ENCODE results near the gene STRADA. TPM values are rescaled to one million over a fixed set of nuclear protein-coding genes. Genes with fewer than 3 reads are reported as not detected.

STRADA gene
- total and polyA plus RNA-seq, 2 of the 8 experiments (the other 6 are each of a cell fraction or from before 2014, with no cell fraction given): 35.6 to 43.3 TPM

- H3K27ac ChIP-seq (ENCODE audit: low read depth, low read length): no peak overlapping the region
- H4K91ac ChIP-seq (replicated peaks; ENCODE audit: insufficient read length, low read length): no peak overlapping the region
- no peak overlapping the region for H3K56ac ChIP-seq (replicated peaks; ENCODE audit: insufficient read length, low read depth, low read length)
- H3K9ac ChIP-seq (replicated peaks in 1 of 4; ENCODE audit: extremely low read depth in 1 of 4, low read depth in 3 of 4, low read length in 3 of 4): no peak overlapping the region
- no peak overlapping the region for H2AFZ ChIP-seq (ENCODE audit: low read length)
- H3K18ac ChIP-seq (ENCODE audit: extremely low read depth, low read length): no peak overlapping the region
- 93% methylated on average over 12 of the region's 16 CpGs; no CpG with 5 or more reads in 1 of the 2 experiments for WGBS, 2 experiments (ENCODE audit: extremely low coverage in 1 of 2, insufficient coverage in 1 of 2, insufficient read length in 1 of 2, insufficient replicate concordance in 2 of 2, low coverage in 1 of 2, low lambda C conversion rate in 2 of 2, missing lambda C conversion rate in 1 of 2)
- ChIA-PET POLR2A (ENCODE audit: partially characterized antibody) (interaction anchor here (0.8 to 1.3 kb wide), 3 partner anchors 9 to 82 kb away, joined by 3 to 4 read pairs (median 3); no protein-coding TSS in a partner anchor), CTCF (ENCODE audit: partially characterized antibody) (interaction anchor here (0.8 to 2.8 kb wide), 2 partner anchors 9 to 24 kb away, joined by 3 to 7 read pairs; no protein-coding TSS in a partner anchor)
- H2AK5ac ChIP-seq (ENCODE audit: low read depth, low read length): no peak overlapping the region
- H3K23me2 ChIP-seq (ENCODE audit: low read depth, low read length): peaks cover 14% of the 10 kb centered on the region; the same call in 1 of the 2 replicates
- H3K36me3 ChIP-seq (ENCODE audit: control insufficient read depth in 2 of 4, insufficient read depth in 4 of 4, low read length in 3 of 4): peaks cover 0 to 11% (median 1%) of the 10 kb centered on the region in 4 experiments; a peak in 3 of 8 replicates
- H4K5ac ChIP-seq (ENCODE audit: insufficient read length, low read depth, low read length): no peak overlapping the region
- peaks cover 4 to 9% of the 10 kb centered on the region in 2 experiments for H4K20me1 ChIP-seq (replicated peaks in 1 of 2; ENCODE audit: control insufficient read depth in 1 of 2, insufficient read depth in 2 of 2, low read length in 2 of 2)
- peaks cover 3 to 14% (median 7%) of the 10 kb centered on the region in 4 experiments; a peak in 6 of 7 replicates for H3K4me1 ChIP-seq (replicated peaks in 1 of 4; ENCODE audit: control insufficient read depth in 3 of 4, insufficient read depth in 4 of 4, low read length in 3 of 4)
- FAIRE-seq (no peak), DNase-seq (ENCODE audit: low read depth in 1 of 2, low spot score in 2 of 2) (no peak)
- peak overlapping the region; percentile 12; the same call in 1 of the 2 replicates for H4K8ac ChIP-seq (ENCODE audit: extremely low read depth, insufficient read depth, low read length)
- no peak overlapping the region for H3K23ac ChIP-seq (ENCODE audit: insufficient read length)
- H3K9me3 ChIP-seq (ENCODE audit: insufficient read depth in 2 of 2, low read depth in 1 of 2, low read length in 1 of 2): no peaks in the 10 kb centered on the region
- H3K79me1 ChIP-seq (ENCODE audit: low read depth, low read length): 0 out of 2 replicates have a peak, but pooled peaks cover 3% of the 10 kb centered on the region
- no peak overlapping the region for H3K14ac ChIP-seq (ENCODE audit: insufficient read length)
- peaks cover 0 to 5% (median 0%) of the 10 kb centered on the region in 4 experiments; a peak in 3 of 7 replicates for H3K27me3 ChIP-seq (replicated peaks in 1 of 4; ENCODE audit: control insufficient read depth in 3 of 4, extremely low read depth in 1 of 4, insufficient read depth in 3 of 4, low read length in 3 of 4)
- H3K4ac ChIP-seq (replicated peaks; ENCODE audit: insufficient read length, low read depth, low read length): no peak overlapping the region
- no peak overlapping the region for H2BK15ac ChIP-seq (ENCODE audit: low read length)
- H2BK120ac ChIP-seq (replicated peaks; ENCODE audit: low read depth, low read length): no peak overlapping the region
- H2BK5ac ChIP-seq (ENCODE audit: low read depth, low read length): no peak overlapping the region; the same call in 1 of the 2 replicates
- H3K4me3 ChIP-seq (ENCODE audit: extremely low read depth in 1 of 4, insufficient read depth in 2 of 4, low read depth in 3 of 4, low read length in 4 of 4): no peak overlapping the region
- H3K4me2 ChIP-seq (ENCODE audit: insufficient read depth in 1 of 2, low read depth in 2 of 2, low read length in 2 of 2): no peak overlapping the region
- H2BK12ac ChIP-seq (ENCODE audit: low read depth, low read length): no peak overlapping the region
- no peak overlapping the region for H2BK20ac ChIP-seq (ENCODE audit: low read length)
- no peaks in the 10 kb centered on the region; a peak in 1 of 4 replicates for H3K79me2 ChIP-seq (ENCODE audit: control insufficient read depth in 1 of 2, insufficient read depth in 2 of 2, low read length in 2 of 2)
- TF ChIP-seq EZH2 (IDR thresholded peaks at IDR 0.05; ENCODE audit: low read depth, low read length, severe bottlenecking) (no peak), CBX8 (IDR thresholded peaks at IDR 0.05; ENCODE audit: borderline replicate concordance, low read depth, low read length) (no peak), HDAC6 (IDR thresholded peaks at IDR 0.05; ENCODE audit: low read depth, low read length) (no peak), CTCF (IDR thresholded peaks at IDR 0.05; ENCODE audit: control extremely low read depth in 1 of 3, insufficient read depth in 1 of 3, low read depth in 1 of 3, low read length in 3 of 3) (no peak), ATF2 (IDR thresholded peaks at IDR 0.05; ENCODE audit: low read length) (no peak), MAFK (IDR thresholded peaks at IDR 0.05; ENCODE audit: low read depth, low read length) (no peak), ZNF274 (IDR thresholded peaks at IDR 0.05; ENCODE audit: borderline replicate concordance, extremely low read depth, low read length) (no peak)
Measured at GRCh38 chr17:63703556-63704258, 37.9 kb downstream of the STRADA start.

All from H1 (cell line).